Neutrophil (primary cell): ENCODE data around the gene BATF2.

Source experiments
- H3K27ac ChIP-seq: fragments of 200-600 bp; sonication (generic); 2 replicates; pipeline ENCODE4 v1.5.1; 2016; ENCODE audit warnings: mild to moderate bottlenecking, moderate library complexity
- H3K27me3 ChIP-seq: fragments of 200-600 bp; sonication (generic); 2 replicates; pipeline ENCODE4 v1.6.0; 2016; ENCODE audit warnings: mild to moderate bottlenecking
- H3K36me3 ChIP-seq: fragments of 200-600 bp; sonication (generic); 2 replicates; pipeline ENCODE4 v1.5.1; 2017
- H3K4me1 ChIP-seq, 2 experiments: fragments of 200-600 bp in 1 of 2; sonication (generic) in 1 of 2; 1 replicate in 1 of 2; 2 replicates in 1 of 2; pipeline versions ENCODE4 v1.5.1 to v1.6.1; 2013 to 2016; ENCODE audit warnings: low read depth in 1 of 2, low read length in 1 of 2, mild to moderate bottlenecking in 1 of 2, moderate library complexity in 1 of 2; ENCODE audit not compliant: control insufficient read depth in 1 of 2, insufficient read depth in 1 of 2
- H3K4me3 ChIP-seq, 2 experiments: fragments of 200-600 bp in 1 of 2; sonication (generic) in 1 of 2; 1 replicate in 1 of 2; 2 replicates in 1 of 2; pipeline ENCODE4 v1.5.1; 2013 to 2016; ENCODE audit warnings: low read depth in 1 of 2, low read length in 1 of 2, mild to moderate bottlenecking in 1 of 2, moderate library complexity in 1 of 2
- H3K9me3 ChIP-seq: fragments of 200-600 bp; sonication (generic); 2 replicates; pipeline ENCODE4 v1.5.1; 2016
- TF ChIP-seq, protein P1 (sequence below): fragments of 200-600 bp; sonication (generic); IDR thresholded peaks from 2 replicates; pipeline ENCODE4 v1.5.1; 2016; ENCODE audit warnings: antibody characterized with exemption

BATF2 gene, protein sequence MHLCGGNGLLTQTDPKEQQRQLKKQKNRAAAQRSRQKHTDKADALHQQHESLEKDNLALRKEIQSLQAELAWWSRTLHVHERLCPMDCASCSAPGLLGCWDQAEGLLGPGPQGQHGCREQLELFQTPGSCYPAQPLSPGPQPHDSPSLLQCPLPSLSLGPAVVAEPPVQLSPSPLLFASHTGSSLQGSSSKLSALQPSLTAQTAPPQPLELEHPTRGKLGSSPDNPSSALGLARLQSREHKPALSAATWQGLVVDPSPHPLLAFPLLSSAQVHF

DNA sequence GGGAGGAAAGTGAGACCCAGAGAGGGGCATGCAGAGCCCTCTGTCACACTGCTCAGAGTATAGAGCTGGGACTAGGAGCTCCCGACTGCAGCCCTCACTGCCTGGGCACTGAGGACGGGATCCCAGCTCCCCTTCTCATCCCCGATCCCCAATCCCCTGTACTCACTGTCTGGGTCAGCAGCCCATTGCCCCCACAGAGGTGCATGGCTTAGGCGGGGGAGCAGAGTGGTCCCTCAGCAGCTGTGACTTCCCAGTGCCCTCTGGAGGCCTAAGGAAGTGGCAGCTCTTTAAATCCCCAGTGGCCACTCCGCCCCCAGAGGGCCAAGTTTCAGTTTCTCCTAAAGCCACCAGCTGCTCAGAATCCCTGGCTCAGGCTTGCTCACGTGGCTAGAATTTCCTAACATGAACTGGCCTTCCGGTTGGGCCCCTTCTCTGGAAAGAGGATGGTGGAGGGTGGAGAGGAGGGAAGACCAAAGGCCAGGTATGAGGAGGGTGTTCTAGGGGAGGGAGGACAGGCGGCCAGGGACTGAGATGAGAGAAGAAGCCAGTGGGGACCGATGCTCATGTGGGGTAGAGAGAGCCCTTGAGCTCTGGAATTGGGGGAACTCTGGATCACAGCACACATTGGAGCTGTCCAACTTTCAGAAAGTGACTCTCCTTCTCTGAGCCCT is at the start of gene BATF2:
TSS of gene BATF2 (minus strand) at position 262 of the 671 bp plus-strand sequence. CDS start at position 205, 57 bp downstream.
- Histone ChIP-seq H3K27ac (peak within 1 kb of the TSS; percentile 72), H3K9me3 (no peaks in the 10 kb centered on the region), H3K36me3 (no peaks in the 10 kb centered on the region), H3K4me3 (peak within 1 kb of the TSS; percentile 55 to 60), H3K4me1 (peaks cover 19 to 34% of the 10 kb centered on the region in 2 experiments), H3K27me3 (no peaks in the 10 kb centered on the region)
- TF ChIP-seq, protein P1, sequence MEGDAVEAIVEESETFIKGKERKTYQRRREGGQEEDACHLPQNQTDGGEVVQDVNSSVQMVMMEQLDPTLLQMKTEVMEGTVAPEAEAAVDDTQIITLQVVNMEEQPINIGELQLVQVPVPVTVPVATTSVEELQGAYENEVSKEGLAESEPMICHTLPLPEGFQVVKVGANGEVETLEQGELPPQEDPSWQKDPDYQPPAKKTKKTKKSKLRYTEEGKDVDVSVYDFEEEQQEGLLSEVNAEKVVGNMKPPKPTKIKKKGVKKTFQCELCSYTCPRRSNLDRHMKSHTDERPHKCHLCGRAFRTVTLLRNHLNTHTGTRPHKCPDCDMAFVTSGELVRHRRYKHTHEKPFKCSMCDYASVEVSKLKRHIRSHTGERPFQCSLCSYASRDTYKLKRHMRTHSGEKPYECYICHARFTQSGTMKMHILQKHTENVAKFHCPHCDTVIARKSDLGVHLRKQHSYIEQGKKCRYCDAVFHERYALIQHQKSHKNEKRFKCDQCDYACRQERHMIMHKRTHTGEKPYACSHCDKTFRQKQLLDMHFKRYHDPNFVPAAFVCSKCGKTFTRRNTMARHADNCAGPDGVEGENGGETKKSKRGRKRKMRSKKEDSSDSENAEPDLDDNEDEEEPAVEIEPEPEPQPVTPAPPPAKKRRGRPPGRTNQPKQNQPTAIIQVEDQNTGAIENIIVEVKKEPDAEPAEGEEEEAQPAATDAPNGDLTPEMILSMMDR = peak; percentile 73

DNA sequence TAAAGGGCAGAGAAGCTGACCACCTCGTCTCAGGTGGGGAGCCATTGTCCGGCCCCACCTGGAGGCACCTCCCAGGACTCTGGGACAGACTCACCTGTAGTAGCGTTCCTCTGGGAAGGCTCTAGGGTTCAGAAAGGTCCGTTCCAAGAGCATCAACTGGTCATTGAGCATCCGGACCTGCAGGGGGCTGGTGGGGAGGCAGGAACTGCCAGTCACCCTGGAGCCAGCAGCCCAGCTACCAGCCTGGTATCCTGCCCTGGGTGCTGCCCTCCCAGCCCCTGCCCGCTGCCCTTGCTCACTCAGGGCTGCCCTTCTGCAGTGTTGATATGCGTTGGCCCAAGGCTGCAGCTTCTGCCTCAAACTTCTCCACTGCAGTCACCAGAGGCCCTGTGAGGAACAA is 49.0 kb upstream of the BATF2 start:
- H3K36me3 ChIP-seq = no peaks in the 10 kb centered on the region
- H3K27me3 ChIP-seq = peaks cover 5% of the 10 kb centered on the region
- no peaks in the 10 kb centered on the region for H3K9me3 ChIP-seq
- H3K4me1 ChIP-seq = peaks cover 31 to 34% of the 10 kb centered on the region in 2 experiments
- H3K27ac ChIP-seq = no peak overlapping the region
- H3K4me3 ChIP-seq = no peak overlapping the region
- TF ChIP-seq, protein P1 = no peak

DNA sequence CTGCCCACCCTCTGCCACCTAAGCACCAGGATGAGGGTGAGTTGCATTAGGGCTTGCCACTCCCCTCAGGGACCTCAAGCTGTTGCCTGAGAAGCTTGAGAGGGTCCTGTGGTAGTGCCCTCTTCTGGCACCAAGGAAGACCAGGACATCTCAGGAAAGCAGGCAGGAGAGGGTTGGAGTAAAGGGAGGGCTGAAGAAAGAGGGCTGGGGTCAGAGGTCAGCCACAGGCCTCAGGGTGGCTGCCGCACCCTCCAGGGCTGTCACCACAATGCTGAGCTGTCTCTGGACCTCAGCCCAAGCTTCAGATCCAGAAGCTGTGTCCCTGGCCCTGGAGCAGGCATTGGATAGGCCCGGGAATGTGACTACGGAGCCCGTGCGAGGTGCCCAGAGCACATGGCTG is 48.3 kb upstream of the BATF2 start:
- Histone ChIP-seq H3K27ac (no peak overlapping the region), H3K36me3 (no peaks in the 10 kb centered on the region), H3K4me1 (peaks cover 36 to 41% of the 10 kb centered on the region in 2 experiments), H3K9me3 (no peaks in the 10 kb centered on the region), H3K4me3 (no peak overlapping the region), H3K27me3 (peaks cover 5% of the 10 kb centered on the region)
- TF ChIP-seq, protein P1 = no peak

DNA sequence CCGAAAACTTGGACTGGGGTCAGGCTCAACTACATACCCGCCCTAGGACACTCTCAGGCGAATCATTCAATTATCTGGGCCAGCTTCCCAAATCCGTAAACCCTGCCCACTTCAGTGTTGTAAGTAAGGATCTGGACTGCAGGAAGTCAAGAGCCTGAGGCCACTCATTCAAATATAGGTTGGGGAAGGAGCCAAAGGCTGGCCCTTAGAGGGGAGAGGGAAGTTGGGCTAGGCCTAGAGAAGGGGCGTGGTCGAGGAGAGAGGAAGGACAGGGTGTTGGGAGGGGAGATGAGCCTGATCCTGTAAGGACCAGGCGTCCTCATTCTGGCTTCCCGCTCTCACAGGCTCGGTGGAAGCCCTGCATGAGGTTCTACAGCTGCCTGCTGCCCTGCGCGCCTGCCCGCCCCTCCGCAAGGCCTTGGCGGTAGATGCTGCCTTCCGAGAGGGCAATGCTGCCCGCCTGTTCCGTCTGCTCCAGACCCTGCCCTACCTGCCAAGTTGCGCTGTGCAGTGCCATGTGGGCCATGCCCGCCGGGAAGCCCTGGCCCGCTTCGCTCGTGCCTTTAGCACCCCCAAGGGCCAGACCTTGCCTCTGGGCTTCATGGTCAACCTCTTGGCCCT is 47.2 kb upstream of the BATF2 start:
- Histone ChIP-seq H3K27ac (peak overlapping the region; percentile 44), H3K4me3 (no peak overlapping the region), H3K4me1 (peaks cover 36 to 41% of the 10 kb centered on the region in 2 experiments), H3K36me3 (no peaks in the 10 kb centered on the region), H3K27me3 (peaks cover 5% of the 10 kb centered on the region), H3K9me3 (no peaks in the 10 kb centered on the region)
- TF ChIP-seq, protein P1 = no peak

DNA sequence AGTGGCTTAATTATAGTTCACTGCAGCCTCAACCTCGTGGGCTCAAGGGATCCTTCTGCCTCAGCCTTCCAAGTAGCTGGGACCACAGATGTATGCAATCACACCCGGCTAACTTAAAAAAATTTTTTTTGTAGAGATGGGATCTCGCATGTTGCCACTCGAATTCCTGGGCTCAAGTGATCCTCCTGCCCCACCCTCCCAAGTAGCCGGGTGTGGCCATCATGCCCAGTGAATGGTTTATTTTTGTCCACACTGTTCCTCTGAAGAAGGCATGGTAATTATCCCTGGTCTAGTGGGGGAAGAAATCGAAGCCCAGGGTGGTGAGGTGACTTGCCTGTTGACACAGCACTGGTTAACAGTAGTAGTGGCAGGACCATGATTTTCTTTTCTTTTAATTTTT is 46.1 kb upstream of the BATF2 start:
- no peak overlapping the region for H3K27ac ChIP-seq
- H3K4me3 ChIP-seq = no peak overlapping the region
- H3K27me3 ChIP-seq = peaks cover under 1% of the 10 kb centered on the region
- TF ChIP-seq, protein P1 = no peak
- peaks cover 32 to 37% of the 10 kb centered on the region in 2 experiments for H3K4me1 ChIP-seq
- peaks cover 6% of the 10 kb centered on the region for H3K36me3 ChIP-seq
- H3K9me3 ChIP-seq = no peaks in the 10 kb centered on the region
